ENCODE measurements around the gene HERC4. TPM values are rescaled to one million over a fixed set of nuclear protein-coding genes. Genes with fewer than 3 reads are reported as not detected.

The HERC4 gene
- total RNA-seq: 14.3 TPM

- DNase-seq (ENCODE audit: low read depth in 2 of 3, low spot score in 2 of 3): peak; percentile 84 to 93 (median 91)
These were observed at the start of gene HERC4 for GRCh38 chr10:68074775-68075549. TSS of gene HERC4 (minus strand) at chr10:68075283. CDS start at chr10:68073108, 2,175 bp downstream.

GRCh38 chr10:68124718-68125117 is 49.6 kb upstream of the HERC4 start:
- DNase-seq (ENCODE audit: low read depth in 2 of 3, low spot score in 2 of 3): no peak

DNA sequence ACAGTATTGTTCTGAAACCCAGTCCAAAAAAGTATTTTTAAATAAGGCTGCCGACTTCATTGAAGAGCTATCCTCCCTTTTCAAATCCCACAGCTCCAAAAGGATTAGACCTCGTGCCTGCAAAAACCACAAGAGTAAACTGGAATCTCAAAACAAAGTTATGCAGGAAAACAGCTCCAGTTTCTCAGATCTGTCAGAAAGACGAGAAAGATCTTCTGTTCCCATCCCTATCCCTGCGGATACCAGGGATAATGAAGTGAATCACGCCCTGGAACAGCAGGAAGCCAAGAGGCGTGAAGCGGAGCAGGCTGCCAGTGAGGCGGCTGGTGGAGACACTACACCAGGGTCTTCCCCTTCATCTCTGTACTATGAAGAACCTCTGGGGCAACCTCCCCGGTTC is 46.8 kb upstream of the HERC4 start:
- DNase-seq (ENCODE audit: low read depth in 2 of 3, low spot score in 2 of 3): no peak

DNA sequence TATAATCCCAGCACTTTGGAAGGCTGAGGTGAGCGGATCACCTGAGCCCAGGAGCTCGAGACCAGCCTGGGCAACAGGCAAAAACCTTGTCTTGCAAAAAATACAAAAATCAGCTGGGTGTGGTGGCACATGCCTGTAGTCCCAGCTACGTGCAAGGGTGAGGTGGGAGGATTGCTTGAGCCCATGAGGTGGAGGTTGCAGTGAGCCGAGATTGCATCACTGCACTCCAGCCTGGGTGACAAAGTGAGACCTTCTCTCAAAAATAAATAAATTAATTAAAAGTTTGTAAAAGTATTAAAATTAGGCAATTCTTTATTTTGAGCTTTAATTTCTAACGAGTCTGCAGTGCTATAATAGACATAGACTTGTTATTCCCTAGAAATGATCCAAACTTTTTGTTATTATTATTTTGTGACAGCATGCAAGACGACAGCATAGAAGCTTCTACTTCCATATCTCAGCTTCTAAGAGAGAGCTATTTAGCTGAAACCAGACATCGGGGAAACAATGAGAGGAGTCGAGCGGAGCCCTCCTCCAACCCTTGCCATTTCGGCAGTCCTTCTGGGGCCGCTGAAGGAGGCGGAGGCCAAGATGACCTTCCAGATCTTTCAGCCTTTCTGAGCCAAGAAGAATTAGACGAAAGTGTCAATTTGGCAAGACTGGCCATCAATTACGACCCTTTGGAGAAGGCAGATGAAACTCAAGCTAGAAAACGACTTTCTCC is 46.1 kb upstream of the HERC4 start:
- DNase-seq (ENCODE audit: low read depth in 2 of 3, low spot score in 2 of 3): no peak

DNA sequence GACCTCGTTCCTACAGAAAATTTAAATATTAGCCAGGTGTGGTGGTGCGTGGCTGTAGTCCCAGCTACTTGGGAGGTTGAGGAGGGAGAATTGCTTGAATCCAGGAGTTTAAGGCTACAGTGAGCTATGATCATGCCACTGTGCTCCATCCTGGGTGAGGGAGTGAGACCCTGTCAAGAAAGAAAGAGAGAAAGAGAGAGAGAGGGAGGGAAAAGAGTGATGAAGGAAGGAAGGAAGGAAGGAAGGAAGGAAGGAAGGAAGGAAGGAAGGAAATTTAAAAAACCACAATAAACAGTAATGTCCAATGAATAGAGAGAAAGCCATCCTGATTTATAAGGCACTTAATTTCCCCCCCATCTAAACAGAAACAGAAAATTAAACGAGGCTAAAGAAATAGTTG is 43.6 kb upstream of the HERC4 start:
- DNase-seq (ENCODE audit: low read depth in 2 of 3, low spot score in 2 of 3): no peak

- no peak for DNase-seq (ENCODE audit: low read depth in 2 of 3, low spot score in 2 of 3)
These were observed 37.8 kb upstream of the HERC4 start for GRCh38 chr10:68112837-68113236.

DNA sequence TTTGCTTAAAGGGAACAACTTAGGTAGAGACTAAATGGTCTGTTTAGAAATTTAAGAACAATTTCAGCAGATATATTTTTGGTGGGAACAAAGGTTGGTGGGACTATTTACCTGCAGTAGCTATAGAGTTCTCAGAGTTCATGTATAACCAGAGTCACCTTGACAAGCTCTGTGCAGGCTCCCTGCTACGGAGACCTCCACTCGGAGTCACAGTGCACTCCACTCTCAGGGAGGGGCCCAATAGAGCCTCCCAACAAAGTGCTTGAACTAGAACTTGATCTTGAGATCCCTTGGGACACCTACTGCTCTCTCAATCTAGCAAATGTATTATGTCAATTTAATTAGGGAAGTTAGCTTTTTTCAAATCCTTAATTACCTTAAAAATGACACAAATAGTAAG is 36.5 kb upstream of the HERC4 start:
- DNase-seq (ENCODE audit: low read depth in 2 of 3, low spot score in 2 of 3): no peak

GRCh38 chr10:68110027-68110426 is 34.9 kb upstream of the HERC4 start:
- no peak for DNase-seq (ENCODE audit: low read depth in 2 of 3, low spot score in 2 of 3)

GRCh38 chr10:68109331-68109730 is 34.2 kb upstream of the HERC4 start, which contains the start of gene MYPN:
TSS of gene MYPN (plus strand) at chr10:68109488. CDS start at chr10:68121439, 11,951 bp downstream.
- DNase-seq (ENCODE audit: low read depth in 2 of 3, low spot score in 2 of 3): no peak

- no peak for DNase-seq (ENCODE audit: low read depth in 2 of 3, low spot score in 2 of 3)
These were observed 33.6 kb upstream of the HERC4 start for GRCh38 chr10:68108653-68109052.

DNA sequence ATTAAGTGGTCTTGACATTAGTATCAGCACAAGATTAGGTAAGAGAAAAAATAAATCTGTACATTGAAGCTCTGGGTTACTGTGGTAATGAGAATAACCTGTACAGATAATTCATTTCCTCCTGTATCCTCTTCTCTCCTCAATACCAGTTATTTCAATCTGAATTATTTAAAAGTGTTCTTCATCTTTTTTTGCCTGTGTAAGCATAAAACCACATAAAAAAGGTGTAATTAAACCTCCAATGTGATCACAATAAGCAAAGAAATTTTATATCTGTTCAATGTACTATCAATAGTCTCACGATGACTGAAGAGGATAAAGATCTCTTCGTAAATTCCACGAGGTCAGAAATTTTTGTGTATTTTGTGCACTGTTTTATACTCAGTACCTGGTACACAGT is 33.0 kb upstream of the HERC4 start:
- no peak for DNase-seq (ENCODE audit: low read depth in 2 of 3, low spot score in 2 of 3)

GRCh38 chr10:68107651-68108050 is 32.6 kb upstream of the HERC4 start:
- DNase-seq (ENCODE audit: low read depth in 2 of 3, low spot score in 2 of 3): no peak

DNA sequence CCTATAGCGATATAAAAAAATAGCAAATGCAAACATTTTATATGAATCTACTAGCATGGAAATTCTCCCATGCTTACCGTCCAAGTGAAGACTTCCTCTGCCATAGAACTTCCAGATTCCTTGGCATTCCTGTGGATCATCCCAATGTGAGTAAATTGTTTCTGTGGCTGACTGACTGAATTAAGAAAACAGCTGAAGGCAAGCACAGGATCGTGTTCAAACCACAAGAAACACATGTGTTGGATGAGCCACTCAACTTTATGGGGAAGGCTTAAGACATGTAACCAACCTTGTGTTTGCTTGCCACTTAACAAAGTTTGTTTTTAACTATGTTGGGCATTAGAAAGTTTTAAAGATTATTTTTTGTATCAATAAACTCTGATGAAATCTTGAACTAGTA is 31.6 kb upstream of the HERC4 start:
- DNase-seq (ENCODE audit: low read depth in 2 of 3, low spot score in 2 of 3): no peak

DNA sequence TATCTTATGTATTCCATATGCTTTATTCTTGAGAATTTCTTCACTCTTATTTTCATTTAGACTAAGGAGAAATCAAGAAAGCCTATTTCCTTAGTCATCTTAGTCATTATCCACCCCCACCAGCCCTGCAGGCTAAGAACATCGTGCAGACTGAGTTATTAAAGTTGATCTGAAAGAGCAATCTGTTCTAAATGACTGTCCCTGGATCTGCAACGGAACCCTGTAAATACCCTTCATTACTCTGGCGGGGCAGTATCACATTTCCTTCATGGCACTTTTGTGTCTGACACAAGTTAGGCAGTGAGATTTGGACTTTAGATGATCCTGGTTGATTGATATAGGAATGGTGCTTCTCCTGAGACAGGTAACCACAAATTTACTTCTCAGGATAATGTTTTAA is 30.7 kb upstream of the HERC4 start:
- no peak for DNase-seq (ENCODE audit: low read depth in 2 of 3, low spot score in 2 of 3)

DNA sequence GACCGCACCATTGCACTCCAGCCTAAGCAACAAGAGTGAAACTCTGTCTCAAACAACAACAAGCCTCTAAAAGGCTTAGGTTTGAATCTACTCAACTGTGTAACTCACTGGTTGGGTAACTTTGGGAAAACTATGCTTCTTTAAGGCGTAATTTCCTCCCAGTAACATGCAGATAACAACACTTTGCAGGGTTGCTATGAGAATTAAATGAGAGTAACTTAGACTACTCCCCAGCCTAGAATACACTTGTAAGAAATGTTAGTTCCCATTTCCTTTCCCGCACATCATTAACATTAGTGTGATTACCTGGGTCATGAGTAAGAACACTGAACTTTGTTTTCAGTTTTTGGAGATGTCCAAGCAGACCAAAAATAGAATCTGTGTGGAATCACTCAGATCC is 28.8 kb upstream of the HERC4 start:
- DNase-seq (ENCODE audit: low read depth in 2 of 3, low spot score in 2 of 3): no peak

- DNase-seq (ENCODE audit: low read depth in 2 of 3, low spot score in 2 of 3): no peak
These were observed 28.3 kb upstream of the HERC4 start for GRCh38 chr10:68103261-68103878.

- no peak for DNase-seq (ENCODE audit: low read depth in 2 of 3, low spot score in 2 of 3)
These were observed 26.0 kb upstream of the HERC4 start for GRCh38 chr10:68101066-68101465.

- DNase-seq (ENCODE audit: low read depth in 2 of 3, low spot score in 2 of 3): no peak
These were observed 24.7 kb upstream of the HERC4 start for GRCh38 chr10:68099736-68100135.

DNA sequence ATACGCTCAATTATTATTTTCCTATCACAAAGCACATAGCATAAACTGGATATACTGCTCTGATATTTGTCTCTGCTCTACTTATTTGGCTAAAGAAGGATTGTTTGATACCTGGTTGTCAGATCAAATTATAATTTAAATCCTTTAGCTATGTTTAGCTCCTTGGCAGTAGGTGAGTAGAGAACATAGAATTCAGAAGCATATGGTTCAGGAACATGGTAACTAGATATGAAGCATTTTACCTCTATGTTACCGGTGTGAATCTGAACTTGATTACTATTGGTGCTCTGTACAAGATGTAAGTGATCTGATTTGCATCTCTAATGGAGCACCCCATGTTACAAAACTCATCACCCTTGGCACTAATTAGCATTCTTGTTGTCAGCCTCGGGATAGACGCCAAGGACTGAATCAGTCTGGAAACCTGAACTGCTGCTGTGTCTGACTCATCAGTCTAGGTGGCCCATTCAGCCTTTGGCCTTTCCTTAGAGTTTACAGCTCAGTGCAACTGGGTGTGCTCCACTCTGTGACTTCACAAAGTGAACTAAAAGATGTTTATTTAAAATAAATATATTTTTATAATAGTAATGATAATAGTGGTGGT is 21.9 kb upstream of the HERC4 start:
- no peak for DNase-seq (ENCODE audit: low read depth in 2 of 3, low spot score in 2 of 3)

DNA sequence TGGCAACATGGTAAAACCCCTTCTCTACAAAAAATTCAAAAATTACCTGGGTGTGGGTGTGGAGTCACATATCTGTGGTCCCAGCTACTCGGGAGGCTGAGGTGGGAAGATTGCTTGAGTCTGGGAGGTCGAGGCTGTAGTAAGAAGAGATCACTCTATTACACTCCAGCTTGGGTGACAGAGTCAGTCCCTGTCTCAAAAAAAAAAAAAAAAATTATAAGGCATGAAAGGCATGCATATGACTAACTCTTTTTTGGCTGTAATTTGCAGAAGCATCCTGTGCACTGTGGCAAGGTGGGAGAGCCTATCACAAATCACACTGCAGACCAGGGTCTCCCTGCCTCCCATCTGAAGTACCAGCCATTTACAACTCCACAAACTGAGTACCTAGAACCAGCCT is 20.1 kb upstream of the HERC4 start:
- DNase-seq (ENCODE audit: low read depth in 2 of 3, low spot score in 2 of 3): no peak

DNA sequence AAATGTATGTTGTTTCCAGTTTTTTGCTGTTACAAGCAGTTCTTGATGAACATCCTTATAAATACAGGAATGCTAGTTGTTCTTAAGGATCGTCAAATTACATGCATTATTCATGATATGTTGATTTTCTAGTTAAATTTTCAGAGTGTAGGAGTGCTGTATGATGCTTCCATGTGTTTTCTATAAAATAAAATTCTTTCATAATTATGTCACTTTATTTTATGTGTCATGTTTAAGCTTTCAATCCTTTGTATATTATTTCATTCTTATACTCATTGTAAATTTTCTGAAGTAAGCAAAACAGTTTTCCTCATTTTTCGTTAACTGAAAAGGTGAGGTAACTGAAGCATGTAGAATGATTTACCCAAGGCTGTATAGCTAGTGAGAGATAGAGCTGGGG is 17.4 kb upstream of the HERC4 start:
- no peak for DNase-seq (ENCODE audit: low read depth in 2 of 3, low spot score in 2 of 3)
